Right lobe of liver (tissue), 4 donors: ENCODE measurements around the gene SLC4A5.

Source experiments
- CTCF ChIP-seq, 4 donors: fragments of 200-600 bp in 3 of 4; fragments of 450-650 bp in 1 of 4; IDR thresholded peaks; one replicate each; pipeline versions ENCODE4 v1.5.1 to v1.8.0; 2016 to 2022; ENCODE audit warnings: antibody characterized with exemption in 4 of 4, mild to moderate bottlenecking in 2 of 4
- POLR2A ChIP-seq: fragments of 450-650 bp; IDR thresholded peaks from one replicate; pipeline ENCODE4 v1.6.1; 2017; ENCODE audit warnings: antibody characterized with exemption, mild to moderate bottlenecking
- donor health status: DM: no; HTN: no; CAD: no.
- donor health status: DM: no; HTN: no; CAD: no.
- donor health status: DM: no; HTN: yes; CAD: no.

GRCh38 chr2:74219846-74220486 lies 123.2 kb downstream of the SLC4A5 start:
- TF ChIP-seq POLR2A (no peak), CTCF (IDR thresholded peaks at IDR 0.05) (no peak)
